B cell (primary cell): Measurements from ENCODE around the gene CLCNKA. TPM values are rescaled to one million over a fixed set of nuclear protein-coding genes. Genes with fewer than 3 reads are reported as not detected.

Source experiments
- ATAC-seq: fragments of 200-7000 bp; cut with Tn5 transposase; one replicate; pipeline ENCODE4 v1.10.0; 2021; ENCODE audit warnings: low read depth, mild to moderate bottlenecking, moderate number of reproducible peaks, moderate library complexity
- CTCF ChIA-PET: fragments of 350-600 bp; sonication (Branson Sonifier 250); formaldehyde crosslinking; loops from one replicate; lab custom pipeline; 2021; ENCODE audit warnings: antibody characterized with exemption, inconsistent platforms; lab: Charles Lee
- POLR2A ChIA-PET: fragments of 350-600 bp; sonication (Branson Sonifier 250); formaldehyde crosslinking; loops from one replicate; lab custom pipeline; 2021; ENCODE audit warnings: antibody characterized with exemption; lab: Charles Lee
- DNase-seq: peaks from one replicate; pipeline ENCODE4 v3.0.0; 2013
- H2AFZ ChIP-seq: 2 replicates; pipeline ENCODE4 v1.6.1; 2012; ENCODE audit warnings: mild to moderate bottlenecking, low read depth, low read length; ENCODE audit not compliant: insufficient read depth, poor library complexity, severe bottlenecking
- H3K27ac ChIP-seq, 2 donors: 1 replicate in 1 of 2; 2 replicates in 1 of 2; pipeline ENCODE4 v1.5.1; 2012 to 2013; ENCODE audit warnings: low read length in 2 of 2, mild to moderate bottlenecking in 2 of 2, moderate library complexity in 1 of 2
- H3K27me3 ChIP-seq, 4 experiments: fragments of 200-600 bp in 1 of 4; sonication (generic) in 1 of 4; replicated peaks in 1 of 4; 1 replicate in 2 of 4; 2 replicates in 2 of 4; pipeline versions ENCODE4 v1.6.1 to v1.7.0; 2013 to 2016; ENCODE audit warnings: low read length in 3 of 4, mild to moderate bottlenecking in 2 of 4, mixed read lengths in 1 of 4, moderate library complexity in 1 of 4; ENCODE audit not compliant: insufficient read depth in 4 of 4, control insufficient read depth in 3 of 4; ENCODE audit errors: control extremely low read depth in 1 of 4
- H3K36me3 ChIP-seq, 2 experiments: replicated peaks in 1 of 2; 1 replicate in 1 of 2; 2 replicates in 1 of 2; pipeline versions ENCODE4 v1.6.1 to v1.7.1; 2013; ENCODE audit warnings: low read length in 1 of 2; ENCODE audit not compliant: insufficient read depth in 2 of 2, control insufficient read depth in 1 of 2; ENCODE audit errors: control extremely low read depth in 1 of 2, extremely low read depth in 1 of 2
- H3K4me1 ChIP-seq, 2 donors: fragments of 200-600 bp in 1 of 2; sonication (generic) in 1 of 2; 1 replicate in 1 of 2; 2 replicates in 1 of 2; pipeline versions ENCODE4 v1.5.1 to v1.6.1; 2013 to 2017; ENCODE audit warnings: low read length in 2 of 2; ENCODE audit not compliant: control insufficient read depth in 2 of 2, insufficient read depth in 2 of 2
- H3K4me2 ChIP-seq: replicated peaks from 2 replicates; pipeline ENCODE3; 2012; ENCODE audit warnings: mild to moderate bottlenecking, low read depth, low read length; ENCODE audit not compliant: poor library complexity, severe bottlenecking
- H3K4me3 ChIP-seq, 5 experiments: fragments of 200-600 bp in 1 of 5; sonication (generic) in 1 of 5; 1 replicate in 3 of 5; 2 replicates in 2 of 5; pipeline versions ENCODE4 v1.5.1 to v1.7.0; 2011 to 2016; ENCODE audit warnings: low read length in 4 of 5, mild to moderate bottlenecking in 4 of 5, low read depth in 2 of 5, control low read depth in 1 of 5, moderate library complexity in 1 of 5; ENCODE audit not compliant: insufficient read depth in 1 of 5; ENCODE audit errors: control extremely low read depth in 1 of 5, extremely low read depth in 1 of 5
- H3K79me2 ChIP-seq: fragments of 200-600 bp; sonication (generic); one replicate; pipeline ENCODE4 v1.6.0; 2016; ENCODE audit warnings: low read length; ENCODE audit not compliant: control insufficient read depth, insufficient read depth
- H3K9ac ChIP-seq: fragments of 200-600 bp; sonication (generic); 2 replicates; pipeline ENCODE4 v1.6.1; 2017; ENCODE audit warnings: mild to moderate bottlenecking, low read length, moderate library complexity
- H3K9me3 ChIP-seq, 3 donors: one replicate each; pipeline versions ENCODE4 v1.6.1 to v1.7.1; 2013; ENCODE audit warnings: low read length in 2 of 3; ENCODE audit not compliant: control insufficient read depth in 2 of 3, insufficient read depth in 1 of 3; ENCODE audit errors: control extremely low read depth in 1 of 3
- H4K20me1 ChIP-seq: 2 replicates; pipeline ENCODE4 v1.6.0; 2012; ENCODE audit warnings: mild to moderate bottlenecking, low read length; ENCODE audit not compliant: insufficient read depth, control insufficient read depth, poor library complexity, severe bottlenecking
- H3K27ac Mint-ChIP-seq: one replicate; pipeline ENCODE4 v1.8.0; 2021; ENCODE audit warnings: mixed read lengths
- H3K27me3 Mint-ChIP-seq: one replicate; pipeline ENCODE4 v1.8.0; 2021; ENCODE audit warnings: mixed read lengths
- H3K4me1 Mint-ChIP-seq: one replicate; pipeline ENCODE4 v1.8.0; 2021; ENCODE audit warnings: mixed read lengths
- H3K4me3 Mint-ChIP-seq: one replicate; pipeline ENCODE4 v1.8.0; 2021; ENCODE audit warnings: mixed read lengths
- H3K9me3 Mint-ChIP-seq: one replicate; pipeline ENCODE4 v1.8.0; 2022; ENCODE audit warnings: mixed read lengths; ENCODE audit not compliant: insufficient read depth
- CTCF ChIP-seq: fragments of 200-600 bp; IDR thresholded peaks from one replicate; pipeline ENCODE4 v1.8.0; 2022; ENCODE audit warnings: antibody characterized with exemption, mild to moderate bottlenecking
- EZH2 ChIP-seq: IDR thresholded peaks from 2 replicates; pipeline ENCODE4 v1.6.1; 2012; ENCODE audit warnings: borderline replicate concordance, low read depth, mild to moderate bottlenecking, moderate library complexity, low read length; ENCODE audit not compliant: insufficient read depth, poor library complexity, severe bottlenecking
- WGBS: methylation state at CpG from one replicate; pipeline ENCODE4 v1.1.5; 2013; ENCODE audit warnings: missing lambda C conversion rate; ENCODE audit not compliant: insufficient coverage; 5-methylcytosine and 5-hydroxymethylcytosine counted together
- intact Hi-C: fragments of 100-400 bp; cut with micrococcal nuclease; formaldehyde crosslinking; loops from one replicate; pipeline ENCODE4 v1.10.0; 2022
- polyA plus RNA-seq: library from polyadenylated mRNA; depleted of rRNA; stranded (reverse); fragments of >200 nt; gene quantifications from 2 replicates; pipeline ENCODE4 v1.2.3, GENCODE V29; 2012
- total RNA-seq, 2 donors: library from RNA; stranded (reverse); fragments of 120-200 nt in 1 of 2; gene quantifications; 1 replicate in 1 of 2; 2 replicates in 1 of 2; pipeline versions ENCODE4 v1.2.3 to v1.2.4, GENCODE V29; 2013 to 2022

CLCNKA gene
- total and polyA plus RNA-seq, 2 donors (not counting 1 experiment from before 2014, with no cell fraction given) = 0.03 TPM; not detected in 1

- Histone ChIP-seq H3K9ac (no peak overlapping the region), H3K4me3 (no peak overlapping the region), H2AFZ (no peak overlapping the region), H3K4me2 (no peak overlapping the region), H3K27me3 (peaks cover 0 to 12% (median 0%) of the 10 kb centered on the region in 4 experiments), H3K4me1 (peaks cover 7 to 8% of the 10 kb centered on the region in 2 donors), H3K36me3 (no peaks in the 10 kb centered on the region), H3K79me2 (no peaks in the 10 kb centered on the region), H3K27ac (no peak overlapping the region), H4K20me1 (no peaks in the 10 kb centered on the region), H3K9me3 (no peaks in the 10 kb centered on the region)
- TF ChIP-seq CTCF (no peak), EZH2 (no peak)
- Mint-ChIP-seq H3K27me3 (peaks cover 10% of the 10 kb centered on the region), H3K4me1 (peaks cover 7% of the 10 kb centered on the region), H3K4me3 (no peak overlapping the region), H3K9me3 (no peaks in the 10 kb centered on the region), H3K27ac (no peak overlapping the region)
- ATAC-seq (no peak), DNase-seq (no peak)
- ChIA-PET CTCF (no interaction called here), POLR2A (interaction anchor here (1.0 kb wide), 1 partner anchor 203 kb away, joined by 5 read pairs; no protein-coding TSS in a partner anchor)
- 81% methylated on average over 7 of the region's 7 CpGs for WGBS
- intact Hi-C loops = no loop called here
Observed at GRCh38 chr1:16046842-16047241, 25.0 kb downstream of the CLCNKA start.

GRCh38 chr1:16047791-16048475 is 26.1 kb downstream of the CLCNKA start:
- peak overlapping the region; percentile 52 for H3K9ac ChIP-seq
- CTCF ChIA-PET = no interaction called here
- H3K4me3 ChIP-seq = no peak overlapping the region
- H3K4me1 ChIP-seq = peaks cover 7 to 8% of the 10 kb centered on the region in 2 donors
- TF ChIP-seq EZH2 = no peak
- H3K27me3 Mint-ChIP-seq = peaks cover 10% of the 10 kb centered on the region
- no peak for ATAC-seq
- no peak overlapping the region for H2AFZ ChIP-seq
- H3K9me3 ChIP-seq = no peaks in the 10 kb centered on the region
- peaks cover 7% of the 10 kb centered on the region for H3K4me1 Mint-ChIP-seq
- DNase-seq = no peak
- H3K27ac Mint-ChIP-seq = no peak overlapping the region
- WGBS = 92% methylated on average over 7 of the region's 19 CpGs
- no peaks in the 10 kb centered on the region for H3K79me2 ChIP-seq
- no peak overlapping the region for H3K27ac ChIP-seq
- POLR2A ChIA-PET = interaction anchor here (1.0 kb wide), 1 partner anchor 204 kb away, joined by 5 read pairs; no protein-coding TSS in a partner anchor
- peak overlapping the region; percentile 79 for H3K4me2 ChIP-seq
- H3K4me3 Mint-ChIP-seq = peak overlapping the region; percentile 33
- intact Hi-C loops = no loop called here
- H3K36me3 ChIP-seq = no peaks in the 10 kb centered on the region
- H3K9me3 Mint-ChIP-seq = no peaks in the 10 kb centered on the region
- peaks cover 0 to 12% (median 0%) of the 10 kb centered on the region in 4 experiments for H3K27me3 ChIP-seq
- H4K20me1 ChIP-seq = no peaks in the 10 kb centered on the region
